D721Med (cell line): Measurements from ENCODE around the gene HCAR2.
"Not testable (repeated sequence)": the region's sequence is repeated elsewhere in the genome, so short reads cannot be mapped to it uniquely, and the experiment has no call there.

Source experiments
- DNase-seq: peaks from one replicate; pipeline ENCODE4 v3.0.0; 2011; ENCODE audit warnings: low spot score; ENCODE audit not compliant: insufficient read length
- FAIRE-seq: peaks from 2 replicates; lab custom pipeline; 2011; peaks lifted over from hg19 to GRCh38; lab: Jason Lieb, UNC
- CTCF ChIP-seq: IDR thresholded peaks from 2 replicates; pipeline ENCODE4 v1.5.1; 2012; ENCODE audit warnings: mild to moderate bottlenecking, control low read depth; ENCODE audit not compliant: insufficient read depth; ENCODE audit errors: missing control alignments

HCAR2 gene

GRCh38 chr12:122726080-122726558, 23.0 kb upstream of the HCAR2 start:
- no peak for FAIRE-seq
- TF ChIP-seq CTCF, result no peak
- DNase-seq, result no peak

GRCh38 chr12:122725452-122726079, 22.4 kb upstream of the HCAR2 start:
- TF ChIP-seq CTCF, result no peak
- no peak for FAIRE-seq
- no peak for DNase-seq

- DNase-seq (no peak), FAIRE-seq (no peak)
- TF ChIP-seq CTCF, result no peak
Observed at GRCh38 chr12:122724641-122725243, 21.6 kb upstream of the HCAR2 start.

GRCh38 chr12:122722387-122722786, 19.2 kb upstream of the HCAR2 start:
- DNase-seq, result no peak
- FAIRE-seq, result no peak
- TF ChIP-seq CTCF, result no peak

GRCh38 chr12:122721057-122721545, 17.9 kb upstream of the HCAR2 start:
- no peak for TF ChIP-seq CTCF
- FAIRE-seq (no peak), DNase-seq (no peak)

- FAIRE-seq, DNase-seq: not testable (repeated sequence)
Observed at GRCh38 chr12:122716658-122717057, 13.5 kb upstream of the HCAR2 start, which contains the start of gene HCAR3. Gene HCAR3 (minus strand): TSS chr12:122716811. CDS start chr12:122716737, 74 bp downstream.

GRCh38 chr12:122715211-122715610, 12.1 kb upstream of the HCAR2 start:
- DNase-seq, FAIRE-seq: not testable (repeated sequence)

- not testable (repeated sequence) for FAIRE-seq
Observed at GRCh38 chr12:122713491-122714188, 10.5 kb upstream of the HCAR2 start.

GRCh38 chr12:122711266-122711665, 8.1 kb upstream of the HCAR2 start:
- not testable (repeated sequence) for FAIRE-seq, DNase-seq

More at GRCh38 chr12:122713491-122714188, 10.5 kb upstream of the HCAR2 start:
- DNase-seq, result not testable (repeated sequence)

- not testable (repeated sequence) for DNase-seq, FAIRE-seq
Observed at GRCh38 chr12:122710341-122710740, 7.2 kb upstream of the HCAR2 start.

GRCh38 chr12:122709287-122709686, 6.1 kb upstream of the HCAR2 start:
- not testable (repeated sequence) for FAIRE-seq, DNase-seq

- DNase-seq, FAIRE-seq: not testable (repeated sequence)
Observed at GRCh38 chr12:122703841-122704240, 684 bp upstream of the HCAR2 start.

- DNase-seq, FAIRE-seq: not testable (repeated sequence)
Observed at GRCh38 chr12:122701481-122701880, 1.7 kb downstream of the HCAR2 start.
